Loucy (cell line): ENCODE results near the gene SGIP1.

ENCODE experiments used
- EZH2phosphoT487 ChIP-seq: fragments of 200-600 bp; IDR thresholded peaks from 2 replicates; pipeline ENCODE4 v1.6.1; 2018; ENCODE audit warnings: antibody characterized with exemption, mild to moderate bottlenecking, moderate library complexity, borderline replicate concordance
- TF ChIP-seq, protein P1 (sequence below): fragments of 200-600 bp; sonication (generic); conservative IDR thresholded peaks from 2 replicates; pipeline ENCODE4 v1.5.1; 2014; ENCODE audit warnings: mild to moderate bottlenecking, antibody characterized with exemption, low read length

GRCh38 chr1:66758241-66758755, 224.3 kb downstream of the SGIP1 start:
- TF ChIP-seq, protein P1, sequence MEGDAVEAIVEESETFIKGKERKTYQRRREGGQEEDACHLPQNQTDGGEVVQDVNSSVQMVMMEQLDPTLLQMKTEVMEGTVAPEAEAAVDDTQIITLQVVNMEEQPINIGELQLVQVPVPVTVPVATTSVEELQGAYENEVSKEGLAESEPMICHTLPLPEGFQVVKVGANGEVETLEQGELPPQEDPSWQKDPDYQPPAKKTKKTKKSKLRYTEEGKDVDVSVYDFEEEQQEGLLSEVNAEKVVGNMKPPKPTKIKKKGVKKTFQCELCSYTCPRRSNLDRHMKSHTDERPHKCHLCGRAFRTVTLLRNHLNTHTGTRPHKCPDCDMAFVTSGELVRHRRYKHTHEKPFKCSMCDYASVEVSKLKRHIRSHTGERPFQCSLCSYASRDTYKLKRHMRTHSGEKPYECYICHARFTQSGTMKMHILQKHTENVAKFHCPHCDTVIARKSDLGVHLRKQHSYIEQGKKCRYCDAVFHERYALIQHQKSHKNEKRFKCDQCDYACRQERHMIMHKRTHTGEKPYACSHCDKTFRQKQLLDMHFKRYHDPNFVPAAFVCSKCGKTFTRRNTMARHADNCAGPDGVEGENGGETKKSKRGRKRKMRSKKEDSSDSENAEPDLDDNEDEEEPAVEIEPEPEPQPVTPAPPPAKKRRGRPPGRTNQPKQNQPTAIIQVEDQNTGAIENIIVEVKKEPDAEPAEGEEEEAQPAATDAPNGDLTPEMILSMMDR = no peak
- TF ChIP-seq EZH2phosphoT487 = no peak
